Karpas-422 (cell line): ENCODE results near the gene RAD51B. TPM values are rescaled to one million over a fixed set of nuclear protein-coding genes. Genes with fewer than 3 reads are reported as not detected.
"Not testable (repeated sequence)": the region's sequence is repeated elsewhere in the genome, so short reads cannot be mapped to it uniquely, and the experiment has no call there.

ENCODE experiments used
- DNase-seq: peaks from one replicate; pipeline ENCODE4 v3.0.0-alpha.2; 2015
- H2AFZ ChIP-seq: fragments of 200-600 bp; sonication (generic); 2 replicates; pipeline ENCODE4 v1.6.1; 2014; ENCODE audit warnings: antibody characterized with exemption, low read length, mixed read lengths
- H3K27ac ChIP-seq: fragments of 200-600 bp; sonication (generic); 2 replicates; pipeline ENCODE4 v1.5.1; 2014; ENCODE audit warnings: mild to moderate bottlenecking, low read length, moderate library complexity
- H3K27me3 ChIP-seq: fragments of 200-600 bp; sonication (generic); 2 replicates; pipeline ENCODE4 v1.6.1; 2014; ENCODE audit warnings: low read length, mixed read lengths
- H3K36me3 ChIP-seq: fragments of 200-600 bp; sonication (generic); 2 replicates; pipeline ENCODE4 v1.6.1; 2014; ENCODE audit warnings: low read length, mixed read lengths; ENCODE audit not compliant: insufficient read depth
- H3K4me1 ChIP-seq: fragments of 200-600 bp; sonication (generic); 2 replicates; pipeline ENCODE4 v1.6.1; 2014; ENCODE audit warnings: mild to moderate bottlenecking, low read length, mixed read lengths
- H3K4me2 ChIP-seq: fragments of 200-600 bp; sonication (generic); 2 replicates; pipeline ENCODE4 v1.6.1; 2014; ENCODE audit warnings: low read length, low read depth, mild to moderate bottlenecking; ENCODE audit not compliant: poor library complexity, severe bottlenecking
- H3K4me3 ChIP-seq: fragments of 200-600 bp; sonication (generic); 2 replicates; pipeline ENCODE4 v1.5.1; 2014; ENCODE audit warnings: mild to moderate bottlenecking, antibody characterized with exemption, low read length, mixed read lengths
- H3K79me2 ChIP-seq: fragments of 200-600 bp; sonication (generic); 2 replicates; pipeline ENCODE4 v1.6.1; 2014; ENCODE audit warnings: mild to moderate bottlenecking, low read length, mixed read lengths
- H3K9ac ChIP-seq: fragments of 200-600 bp; sonication (generic); 2 replicates; pipeline ENCODE4 v1.6.0; 2014; ENCODE audit warnings: low read length
- H3K9me2 ChIP-seq: fragments of 200-600 bp; sonication (generic), shearing (Covaris generic); replicated peaks from 2 replicates; pipeline ENCODE4 v1.6.0; 2014; ENCODE audit warnings: mild to moderate bottlenecking, low read length, moderate library complexity; ENCODE audit not compliant: insufficient read depth
- H3K9me3 ChIP-seq: fragments of 300-700, 200-600 bp; sonication (generic); 2 replicates; pipeline ENCODE4 v1.6.1; 2014; ENCODE audit warnings: low read length, mixed read lengths
- H4K20me1 ChIP-seq: fragments of 200-600 bp; sonication (generic); 2 replicates; pipeline ENCODE4 v1.6.1; 2014; ENCODE audit warnings: mild to moderate bottlenecking, antibody characterized with exemption, low read length, low read depth; ENCODE audit not compliant: insufficient read depth
- total RNA-seq: library from RNA; depleted of rRNA; stranded (reverse); fragments of >200 nt; shearing (Covaris generic); gene quantifications from 2 replicates; pipeline ENCODE4 v1.2.3, GENCODE V29; 2014; ENCODE audit warnings: low replicate concordance

Gene RAD51B
- total RNA-seq, 1 experiment from 2014 or later = 107 TPM

- no peak overlapping the region for H3K4me2 ChIP-seq
- no peak overlapping the region for H3K9ac ChIP-seq
- H4K20me1 ChIP-seq = no peaks in the 10 kb centered on the region
- no peak overlapping the region for H3K27ac ChIP-seq
- H3K79me2 ChIP-seq = no peaks in the 10 kb centered on the region
- H3K4me3 ChIP-seq = no peak overlapping the region
- no peak overlapping the region for H2AFZ ChIP-seq
- no peaks in the 10 kb centered on the region for H3K9me2 ChIP-seq
- H3K4me1 ChIP-seq = no peaks in the 10 kb centered on the region
- H3K36me3 ChIP-seq = no peaks in the 10 kb centered on the region
- H3K27me3 ChIP-seq = no peaks in the 10 kb centered on the region
- no peak for DNase-seq
- H3K9me3 ChIP-seq = peaks cover 8% of the 10 kb centered on the region
Measured at GRCh38 chr14:68097727-68098126, 278.1 kb downstream of the RAD51B start.

DNA sequence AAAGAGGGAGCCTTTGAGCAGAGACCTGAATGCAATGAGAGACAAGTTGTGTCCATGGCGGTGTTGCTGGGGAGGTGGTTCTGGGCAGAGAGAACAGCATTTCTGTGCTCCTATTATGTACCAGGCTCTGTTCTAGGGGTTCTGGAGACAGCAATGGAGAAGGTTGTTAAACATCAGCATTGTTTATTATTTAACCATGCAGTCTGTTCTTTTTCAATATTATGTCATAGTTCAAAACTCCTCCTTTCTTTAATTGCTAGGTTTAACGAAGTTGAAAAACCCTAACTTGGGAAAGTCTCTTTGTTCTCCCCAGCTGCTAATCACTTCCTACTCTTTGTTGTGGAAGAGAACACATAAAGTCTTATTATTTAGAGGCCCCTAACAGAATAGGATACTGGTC, 279.3 kb downstream of the RAD51B start:
- Histone ChIP-seq H2AFZ (no peak overlapping the region), H3K36me3 (no peaks in the 10 kb centered on the region), H3K27ac (no peak overlapping the region), H3K4me2 (no peak overlapping the region), H4K20me1 (no peaks in the 10 kb centered on the region), H3K9ac (no peak overlapping the region), H3K9me3 (peaks cover 8% of the 10 kb centered on the region), H3K4me1 (no peaks in the 10 kb centered on the region), H3K4me3 (no peak overlapping the region), H3K79me2 (no peaks in the 10 kb centered on the region), H3K9me2 (no peaks in the 10 kb centered on the region), H3K27me3 (no peaks in the 10 kb centered on the region)
- DNase-seq = no peak

DNA sequence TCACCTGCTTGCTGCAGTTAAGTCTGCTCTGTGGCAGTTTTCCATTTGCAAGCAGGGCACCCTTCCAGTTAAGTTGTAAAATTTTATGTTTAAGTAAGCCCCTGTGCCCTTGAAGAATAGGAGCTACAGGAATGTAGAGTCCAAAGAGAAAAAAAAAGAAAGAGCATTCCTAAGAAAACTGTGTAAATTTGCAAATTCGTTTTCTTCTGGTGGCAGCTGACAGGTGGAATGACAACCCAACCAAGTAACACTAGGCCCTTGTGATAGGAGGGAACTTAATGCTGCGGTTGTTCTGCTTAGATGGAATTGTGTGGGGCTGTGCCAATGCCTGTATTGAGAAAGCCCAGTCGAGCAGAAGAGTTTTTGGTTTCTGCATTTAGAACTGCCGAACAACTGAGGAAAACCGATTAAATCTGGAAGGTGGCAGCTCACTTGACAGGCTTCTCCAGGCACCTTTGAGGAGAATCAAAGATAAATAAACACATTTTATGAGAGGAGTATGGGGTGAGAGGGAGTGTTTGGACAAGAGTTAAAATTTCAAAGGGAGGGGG, 280.0 kb downstream of the RAD51B start:
- no peaks in the 10 kb centered on the region for H4K20me1 ChIP-seq
- no peak overlapping the region for H3K9ac ChIP-seq
- no peaks in the 10 kb centered on the region for H3K79me2 ChIP-seq

DNA sequence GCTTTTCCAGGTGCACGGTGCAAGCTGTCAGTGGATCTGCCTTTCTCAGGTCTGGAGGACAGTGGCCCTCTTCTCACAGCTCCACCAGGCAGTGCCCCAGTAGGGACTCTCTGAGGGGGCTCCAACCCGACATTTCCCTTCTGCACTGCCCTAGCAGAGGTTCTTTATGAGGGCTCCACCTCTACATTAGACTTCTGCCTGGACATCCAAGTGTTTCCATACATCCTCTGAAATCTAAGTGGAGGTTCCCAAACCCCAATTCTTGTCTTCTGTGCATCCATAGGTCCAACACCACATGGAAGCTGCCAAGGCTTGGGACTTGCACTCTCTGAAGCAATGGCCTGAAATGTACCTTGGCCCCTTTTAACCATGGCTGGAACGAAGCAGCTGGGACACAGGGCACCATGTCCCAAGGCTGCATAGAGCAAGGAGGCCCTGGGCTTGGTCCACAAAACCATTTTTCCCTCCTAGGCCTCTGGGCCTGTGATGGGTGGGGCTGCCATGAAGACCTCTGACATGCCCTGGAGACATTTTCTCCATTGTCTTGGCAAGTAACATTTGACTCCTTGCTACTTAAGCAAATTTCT, 282.2 kb downstream of the RAD51B start:
- not testable (repeated sequence) for H3K9ac ChIP-seq, H3K9me2 ChIP-seq, H3K79me2 ChIP-seq, H3K27me3 ChIP-seq, H3K36me3 ChIP-seq, H3K9me3 ChIP-seq, H3K4me3 ChIP-seq, H3K4me1 ChIP-seq, H3K4me2 ChIP-seq, H4K20me1 ChIP-seq, H2AFZ ChIP-seq, H3K27ac ChIP-seq, DNase-seq

More for the DNA sequence above, 280.0 kb downstream of the RAD51B start:
- H3K4me1 ChIP-seq = no peaks in the 10 kb centered on the region
- no peak overlapping the region for H3K4me2 ChIP-seq
- no peaks in the 10 kb centered on the region for H3K9me2 ChIP-seq
- H3K36me3 ChIP-seq = no peaks in the 10 kb centered on the region
- no peaks in the 10 kb centered on the region for H3K27me3 ChIP-seq
- no peak overlapping the region for H3K27ac ChIP-seq
- H3K9me3 ChIP-seq = peaks cover 8% of the 10 kb centered on the region
- no peak overlapping the region for H3K4me3 ChIP-seq
- H2AFZ ChIP-seq = no peak overlapping the region
- no peak for DNase-seq

GRCh38 chr14:68103853-68104252, 284.3 kb downstream of the RAD51B start:
- H3K27ac ChIP-seq = no peak overlapping the region
- no peaks in the 10 kb centered on the region for H3K4me1 ChIP-seq
- no peak overlapping the region for H2AFZ ChIP-seq
- no peak overlapping the region for H3K4me2 ChIP-seq
- no peaks in the 10 kb centered on the region for H3K79me2 ChIP-seq
- H3K9ac ChIP-seq = no peak overlapping the region
- no peak for DNase-seq
- 0 out of 2 replicates have a peak, but pooled peaks cover 22% of the 10 kb centered on the region for H4K20me1 ChIP-seq
- H3K9me2 ChIP-seq = no peaks in the 10 kb centered on the region
- H3K9me3 ChIP-seq = peaks cover 4% of the 10 kb centered on the region; the same call in 1 of the 2 replicates
- H3K27me3 ChIP-seq = no peaks in the 10 kb centered on the region
- H3K36me3 ChIP-seq = no peaks in the 10 kb centered on the region
- H3K4me3 ChIP-seq = no peak overlapping the region

GRCh38 chr14:68104518-68104917, 284.9 kb downstream of the RAD51B start:
- no peak overlapping the region for H2AFZ ChIP-seq
- no peak overlapping the region for H3K4me3 ChIP-seq
- no peaks in the 10 kb centered on the region for H3K4me1 ChIP-seq
- no peaks in the 10 kb centered on the region for H3K27me3 ChIP-seq
- H3K9me3 ChIP-seq = peaks cover 4% of the 10 kb centered on the region; the same call in 1 of the 2 replicates
- no peak overlapping the region for H3K27ac ChIP-seq
- H4K20me1 ChIP-seq = 0 out of 2 replicates have a peak, but pooled peaks cover 25% of the 10 kb centered on the region
- H3K4me2 ChIP-seq = no peak overlapping the region
- no peak overlapping the region for H3K9ac ChIP-seq
- no peak for DNase-seq
- H3K79me2 ChIP-seq = no peaks in the 10 kb centered on the region
- H3K9me2 ChIP-seq = no peaks in the 10 kb centered on the region
- H3K36me3 ChIP-seq = no peaks in the 10 kb centered on the region

GRCh38 chr14:68105816-68106215, 286.2 kb downstream of the RAD51B start:
- Histone ChIP-seq H3K4me2 (no peak overlapping the region), H3K27ac (no peak overlapping the region), H3K9me2 (no peaks in the 10 kb centered on the region), H3K36me3 (no peaks in the 10 kb centered on the region), H3K4me3 (no peak overlapping the region), H2AFZ (no peak overlapping the region), H3K4me1 (no peaks in the 10 kb centered on the region), H3K9ac (no peak overlapping the region), H3K27me3 (no peaks in the 10 kb centered on the region), H3K79me2 (no peaks in the 10 kb centered on the region), H3K9me3 (peaks cover 4% of the 10 kb centered on the region; the same call in 1 of the 2 replicates), H4K20me1 (peaks cover 35% of the 10 kb centered on the region)
- no peak for DNase-seq

- Histone ChIP-seq H3K9me2 (no peaks in the 10 kb centered on the region), H3K4me3 (no peak overlapping the region), H3K4me2 (no peak overlapping the region), H3K9ac (no peak overlapping the region), H3K4me1 (no peaks in the 10 kb centered on the region), H3K27me3 (no peaks in the 10 kb centered on the region), H3K27ac (no peak overlapping the region), H3K36me3 (no peaks in the 10 kb centered on the region), H3K9me3 (peaks cover 4% of the 10 kb centered on the region; the same call in 1 of the 2 replicates), H3K79me2 (no peaks in the 10 kb centered on the region), H2AFZ (no peak overlapping the region), H4K20me1 (peaks cover 41% of the 10 kb centered on the region)
- no peak for DNase-seq
Measured at GRCh38 chr14:68106456-68106855, 286.9 kb downstream of the RAD51B start.
